SU-DHL-6 (cell line): Measurements from ENCODE around the gene PFN3.

ENCODE experiments used
- EZH2phosphoT487 ChIP-seq: fragments of 200-600 bp; sonication (generic), shearing (Covaris generic); conservative IDR thresholded peaks from 2 replicates; pipeline ENCODE4 v1.6.1; 2018; ENCODE audit warnings: mild to moderate bottlenecking, antibody characterized with exemption, low read length, moderate library complexity, mixed read lengths
- TF ChIP-seq, protein P1 (sequence below): fragments of 200-600 bp; sonication (generic); IDR thresholded peaks from one replicate; pipeline ENCODE4 v1.5.1; 2017; ENCODE audit warnings: antibody characterized with exemption, mild to moderate bottlenecking, low read length, moderate library complexity; ENCODE audit not compliant: insufficient read depth, poor library complexity, severe bottlenecking

DNA sequence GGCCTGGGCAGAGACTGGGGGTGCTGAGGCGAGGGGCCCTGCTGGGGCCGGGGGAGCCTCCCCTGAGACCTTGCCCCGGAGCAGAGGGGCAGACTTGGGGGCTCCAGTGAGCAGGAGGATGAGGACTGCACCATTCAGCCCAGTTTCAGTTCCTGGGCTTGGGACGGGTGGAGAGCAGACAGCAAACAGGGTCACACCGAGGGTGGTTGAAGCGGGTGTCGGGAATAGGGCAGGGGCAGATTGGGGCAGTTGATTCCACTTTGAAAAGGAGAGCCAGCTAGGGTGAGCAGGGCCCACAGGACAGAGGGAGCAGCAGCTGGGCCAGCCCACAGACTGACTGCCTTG, 30.5 kb upstream of the PFN3 start:
- TF ChIP-seq, protein P1, sequence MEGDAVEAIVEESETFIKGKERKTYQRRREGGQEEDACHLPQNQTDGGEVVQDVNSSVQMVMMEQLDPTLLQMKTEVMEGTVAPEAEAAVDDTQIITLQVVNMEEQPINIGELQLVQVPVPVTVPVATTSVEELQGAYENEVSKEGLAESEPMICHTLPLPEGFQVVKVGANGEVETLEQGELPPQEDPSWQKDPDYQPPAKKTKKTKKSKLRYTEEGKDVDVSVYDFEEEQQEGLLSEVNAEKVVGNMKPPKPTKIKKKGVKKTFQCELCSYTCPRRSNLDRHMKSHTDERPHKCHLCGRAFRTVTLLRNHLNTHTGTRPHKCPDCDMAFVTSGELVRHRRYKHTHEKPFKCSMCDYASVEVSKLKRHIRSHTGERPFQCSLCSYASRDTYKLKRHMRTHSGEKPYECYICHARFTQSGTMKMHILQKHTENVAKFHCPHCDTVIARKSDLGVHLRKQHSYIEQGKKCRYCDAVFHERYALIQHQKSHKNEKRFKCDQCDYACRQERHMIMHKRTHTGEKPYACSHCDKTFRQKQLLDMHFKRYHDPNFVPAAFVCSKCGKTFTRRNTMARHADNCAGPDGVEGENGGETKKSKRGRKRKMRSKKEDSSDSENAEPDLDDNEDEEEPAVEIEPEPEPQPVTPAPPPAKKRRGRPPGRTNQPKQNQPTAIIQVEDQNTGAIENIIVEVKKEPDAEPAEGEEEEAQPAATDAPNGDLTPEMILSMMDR: no peak
- no peak for TF ChIP-seq EZH2phosphoT487
